Left kidney (tissue), 2 donors: ENCODE data around the gene RYR3. TPM values are rescaled to one million over a fixed set of nuclear protein-coding genes. Genes with fewer than 3 reads are reported as not detected.

Experiments
- DNase-seq: peaks from one replicate; pipeline ENCODE4 v3.0.0-alpha.2; 2013
- polyA plus RNA-seq: library from polyadenylated mRNA; unstranded; fragments of 120-200 nt; gene quantifications from one replicate; pipeline ENCODE4 v1.2.1, GENCODE V29; 2013; ENCODE audit not compliant: insufficient read length

The RYR3 gene
- polyA plus RNA-seq, 1 donor, result 16.9 TPM

- DNase-seq, result no peak
Observed at GRCh38 chr15:33649217-33649933, 338.6 kb downstream of the RYR3 start.

GRCh38 chr15:33654860-33655259 is 344.1 kb downstream of the RYR3 start:
- DNase-seq, result no peak

GRCh38 chr15:33655488-33655887 is 344.7 kb downstream of the RYR3 start:
- DNase-seq, result no peak

DNA sequence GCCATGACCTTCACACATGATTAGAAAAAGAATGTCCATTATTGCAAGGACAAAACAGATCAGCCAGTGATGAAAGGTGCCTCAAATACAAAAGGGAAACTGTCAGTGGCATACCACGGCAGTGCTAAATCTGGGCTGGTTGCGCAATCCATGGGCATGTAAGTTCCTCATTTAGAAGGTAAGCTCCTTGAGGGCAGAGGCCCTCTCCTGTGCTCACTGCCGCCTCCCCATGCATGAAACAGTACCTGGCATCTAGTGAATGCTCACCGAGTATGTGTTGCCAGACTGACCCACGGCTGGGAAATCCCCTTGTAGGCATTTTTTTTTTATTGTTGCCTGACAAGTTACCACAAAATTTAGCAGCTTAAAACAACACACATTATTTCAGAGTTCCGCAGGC is 345.4 kb downstream of the RYR3 start:
- DNase-seq, result no peak

DNA sequence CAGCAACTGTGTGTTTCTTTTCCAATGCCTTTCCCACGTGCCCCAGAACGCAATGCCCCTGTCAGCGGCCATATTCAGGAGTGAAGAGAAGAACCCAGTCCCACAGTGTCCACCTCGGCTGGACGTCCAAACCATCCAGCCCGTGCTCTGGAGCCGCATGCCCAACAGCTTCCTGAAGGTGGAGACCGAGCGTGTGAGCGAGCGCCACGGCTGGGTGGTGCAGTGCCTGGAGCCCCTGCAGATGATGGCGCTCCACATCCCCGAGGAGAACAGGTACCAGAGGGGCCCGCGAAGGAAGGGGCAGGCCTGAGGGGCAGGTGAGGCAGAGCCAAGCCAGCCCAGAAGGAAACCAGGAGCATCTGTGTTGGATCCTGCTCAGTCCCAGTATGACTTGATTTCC is 349.4 kb downstream of the RYR3 start:
- no peak for DNase-seq

- DNase-seq, result no peak
Observed at GRCh38 chr15:33662014-33662413, 351.2 kb downstream of the RYR3 start.

- DNase-seq, result no peak
Observed at GRCh38 chr15:33664947-33665346, 354.2 kb downstream of the RYR3 start.

DNA sequence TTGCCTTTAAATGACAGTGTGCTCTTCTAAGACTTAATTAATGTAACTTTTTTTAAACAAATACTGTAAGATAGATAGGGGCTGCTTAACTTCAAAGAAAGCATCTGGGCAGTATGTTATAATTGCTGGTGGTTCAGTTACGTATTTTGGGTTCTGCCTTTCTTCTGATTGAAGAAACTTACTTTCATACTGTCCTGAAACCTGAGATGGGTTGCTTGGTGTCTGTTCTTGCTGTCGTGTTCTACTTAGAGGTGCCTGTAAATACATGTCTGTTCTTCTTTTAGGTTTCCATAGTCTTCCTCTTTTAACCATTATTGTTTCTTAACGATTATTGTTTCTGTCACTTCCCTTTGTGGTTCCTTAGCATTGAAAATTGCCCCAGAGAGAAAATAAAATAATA is 359.8 kb downstream of the RYR3 start:
- no peak for DNase-seq

GRCh38 chr15:33671456-33671855 is 360.7 kb downstream of the RYR3 start:
- DNase-seq, result no peak

- DNase-seq, result no peak
Observed at GRCh38 chr15:33675246-33675645, 364.5 kb downstream of the RYR3 start.

DNA sequence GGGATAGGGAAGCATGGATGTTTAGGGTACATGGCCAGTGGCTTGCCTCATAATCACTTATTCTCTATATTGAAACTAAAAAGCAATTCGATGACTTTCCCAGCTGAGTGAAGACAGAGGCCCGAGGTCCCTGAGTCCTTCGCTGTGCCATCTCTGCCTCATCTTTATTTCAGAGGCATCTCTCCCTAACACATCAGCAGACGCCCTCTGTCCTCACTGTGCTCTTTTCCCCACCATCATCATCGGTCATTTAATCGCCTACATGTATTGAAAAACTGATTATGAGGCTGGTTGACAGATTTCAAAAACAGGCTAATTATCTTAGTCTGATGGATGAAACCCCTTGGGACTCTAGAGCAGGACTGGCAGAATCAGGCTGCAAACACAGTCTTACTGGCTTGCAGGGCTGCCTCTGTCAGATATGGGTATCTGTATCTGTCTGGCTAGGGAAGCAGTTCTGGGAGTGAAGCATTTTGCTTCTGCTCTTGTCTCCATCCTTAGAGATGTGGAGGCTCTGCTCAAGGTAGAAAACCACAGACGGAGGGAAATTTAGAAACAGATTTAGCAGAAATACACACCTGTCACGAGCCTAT is 366.6 kb downstream of the RYR3 start:
- DNase-seq, result no peak

- DNase-seq, result no peak
Observed at GRCh38 chr15:33678176-33678575, 367.4 kb downstream of the RYR3 start.

DNA sequence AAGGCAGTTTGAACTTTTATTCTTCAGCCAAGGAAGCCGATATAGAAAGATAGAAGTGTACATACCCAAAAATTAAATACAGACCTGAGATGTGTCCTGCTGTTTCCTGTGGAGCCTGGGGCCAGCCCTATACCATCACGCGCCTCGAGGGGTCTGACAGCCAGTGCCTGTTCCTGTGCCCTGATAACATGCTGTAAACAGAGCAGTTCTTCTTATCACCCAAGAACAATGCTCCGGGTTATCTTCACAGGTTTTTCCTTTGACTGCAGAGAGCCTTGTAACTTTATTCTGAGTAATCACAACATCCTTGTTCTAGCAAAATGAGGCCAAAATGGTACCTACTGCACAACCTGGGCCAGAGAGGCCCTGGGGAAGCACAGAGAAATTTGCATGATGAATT is 367.8 kb downstream of the RYR3 start:
- no peak for DNase-seq

GRCh38 chr15:33679061-33679460 is 368.3 kb downstream of the RYR3 start:
- DNase-seq, result peak; percentile 59

GRCh38 chr15:33680336-33680735 is 369.6 kb downstream of the RYR3 start:
- DNase-seq, result no peak

DNA sequence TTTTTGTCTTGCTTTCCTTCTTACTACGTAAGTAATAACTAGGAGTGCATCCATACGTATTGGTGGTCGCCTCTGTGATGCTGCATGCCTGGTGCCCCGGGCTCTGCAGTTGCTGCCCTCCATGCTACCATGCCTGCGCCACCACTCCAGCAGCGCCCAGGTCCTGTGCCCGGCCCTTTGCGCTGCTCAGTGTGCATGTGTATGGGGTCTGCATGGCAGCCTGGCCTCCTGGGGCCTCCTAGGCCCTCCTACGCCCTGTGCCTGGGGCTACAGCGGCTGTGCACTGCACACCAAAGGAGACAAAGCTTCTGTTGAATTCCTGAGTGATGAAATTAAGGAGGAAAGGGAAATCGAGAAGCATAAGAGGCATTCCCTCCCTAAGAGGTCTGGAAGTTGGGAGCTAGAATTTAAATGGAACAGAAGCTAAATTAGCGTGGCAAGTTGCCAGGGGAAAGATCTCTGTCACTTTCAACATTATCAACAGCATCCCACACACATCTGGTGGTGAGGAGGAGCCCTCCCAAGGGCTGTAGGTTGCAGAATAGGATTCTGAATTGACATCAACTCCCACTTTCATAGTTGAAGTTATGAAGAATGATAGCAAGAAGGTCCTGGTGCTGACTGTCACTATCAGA is 382.5 kb downstream of the RYR3 start:
- DNase-seq, result no peak

DNA sequence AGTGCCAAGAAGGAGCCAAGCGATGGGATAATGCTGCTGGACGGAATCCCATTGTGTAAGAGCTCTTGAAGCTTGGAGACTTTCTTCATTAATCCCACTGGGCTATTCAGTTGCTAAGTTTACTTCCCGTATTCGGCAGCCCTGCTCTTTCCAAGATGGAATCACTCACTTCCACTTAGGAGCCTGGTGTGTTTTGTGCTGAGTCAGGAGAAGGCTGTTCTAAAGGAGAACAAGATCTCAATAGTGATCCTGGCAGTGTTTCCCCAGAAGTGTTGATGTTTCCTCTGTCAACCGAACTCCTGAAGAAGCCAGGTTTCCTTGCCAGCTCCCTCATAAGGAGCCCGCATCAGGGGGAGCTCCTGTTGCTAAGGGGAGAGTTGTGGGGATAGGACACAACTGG is 387.4 kb downstream of the RYR3 start:
- DNase-seq, result no peak

- no peak for DNase-seq
Observed at GRCh38 chr15:33699145-33699544, 388.4 kb downstream of the RYR3 start.

GRCh38 chr15:33699691-33700447 is 389.1 kb downstream of the RYR3 start:
- no peak for DNase-seq

- peak; percentile 80 for DNase-seq
Observed at GRCh38 chr15:33700695-33701303, 390.0 kb downstream of the RYR3 start.

DNA sequence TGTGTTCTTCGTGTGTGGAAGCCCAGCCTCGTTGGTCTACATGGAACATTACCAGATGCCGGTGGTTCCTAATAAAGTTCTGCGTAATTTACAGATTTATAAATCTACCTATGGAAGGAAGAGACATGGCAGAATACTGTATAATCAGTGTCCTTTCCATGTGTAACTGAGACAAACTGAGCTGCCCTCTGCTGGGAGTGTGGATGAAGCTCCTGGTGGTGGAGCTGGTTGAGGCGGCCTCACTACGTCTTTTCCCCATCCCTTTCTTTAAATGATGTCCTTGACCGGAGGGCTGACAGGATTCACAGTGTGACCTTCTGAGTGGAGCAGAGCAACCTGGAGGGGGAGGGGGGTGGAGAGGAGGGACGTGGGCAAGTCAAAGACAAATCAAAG is 390.5 kb downstream of the RYR3 start:
- no peak for DNase-seq

DNA sequence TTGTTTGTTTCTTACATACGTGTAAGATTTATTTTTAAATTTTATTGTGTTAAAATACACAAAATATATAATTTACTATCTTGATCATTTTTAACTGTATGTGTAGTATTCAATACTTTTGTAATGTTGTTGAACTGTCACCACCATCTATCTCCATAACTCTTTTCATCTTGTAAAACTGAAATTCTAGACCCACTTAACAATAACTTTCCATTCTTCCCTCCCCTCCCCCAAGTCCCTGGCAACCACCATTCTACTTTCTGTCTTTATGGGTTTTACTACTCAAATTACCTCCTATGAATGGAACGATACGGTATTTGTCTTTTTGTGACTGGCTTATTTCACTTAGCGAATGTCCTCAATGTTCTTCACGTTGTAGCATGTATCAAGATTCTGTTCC is 395.4 kb downstream of the RYR3 start:
- DNase-seq, result no peak

DNA sequence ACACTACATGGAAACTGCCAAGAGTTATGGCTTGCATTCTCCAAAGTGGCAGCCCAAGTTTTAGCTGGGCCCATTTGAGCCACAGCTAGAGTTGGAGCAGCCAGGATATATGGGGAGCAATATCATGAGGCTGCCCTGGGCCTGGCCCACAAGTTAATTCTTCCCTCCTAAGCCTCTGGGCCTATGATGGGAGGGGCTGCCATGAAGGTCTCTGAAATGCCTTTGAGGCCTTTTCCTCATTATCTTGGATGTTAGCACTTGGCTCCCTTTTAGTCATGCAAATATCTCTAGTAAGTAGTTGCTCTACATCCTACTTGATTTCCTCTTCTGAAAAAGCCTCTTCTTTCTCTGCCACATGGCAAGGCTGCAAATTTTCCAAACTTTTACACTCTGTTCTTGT is 400.0 kb downstream of the RYR3 start:
- no peak for DNase-seq
